Breast epithelium (tissue), 4 donors: ENCODE measurements around the gene RNU11. TPM values are rescaled to one million over a fixed set of nuclear protein-coding genes. Genes with fewer than 3 reads are reported as not detected.
"Not testable (repeated sequence)": the region's sequence is repeated elsewhere in the genome, so short reads cannot be mapped to it uniquely, and the experiment has no call there.

Experiments
- DNase-seq, 2 donors: peaks; one replicate each; pipeline ENCODE4 v3.0.0-alpha.2; 2019; ENCODE audit warnings: low spot score in 2 of 2
- H3K27ac ChIP-seq, 2 donors: fragments of 200-600 bp; sonication (generic) in 1 of 2; one replicate each; pipeline ENCODE4 v1.5.1; 2016 to 2019; ENCODE audit warnings: mild to moderate bottlenecking in 1 of 2
- H3K27me3 ChIP-seq, 2 donors: fragments of 200-600 bp; sonication (generic) in 1 of 2; one replicate each; pipeline versions ENCODE4 v1.5.1 to v1.6.0; 2017 to 2019; ENCODE audit warnings: control low read depth in 1 of 2, mild to moderate bottlenecking in 1 of 2
- H3K36me3 ChIP-seq: fragments of 200-600 bp; one replicate; pipeline ENCODE4 v1.5.1; 2019
- H3K4me1 ChIP-seq, 2 donors: fragments of 200-600 bp; sonication (generic); one replicate each; pipeline ENCODE4 v1.5.1; 2016 to 2019; ENCODE audit warnings: control low read depth in 1 of 2
- H3K4me3 ChIP-seq, 3 donors: fragments of 200-600 bp; sonication (generic); 1 replicate in 2 of 3; 2 replicates in 1 of 3; pipeline ENCODE4 v1.5.1; 2016 to 2019; ENCODE audit warnings: mild to moderate bottlenecking in 3 of 3, moderate library complexity in 2 of 3
- H3K9me3 ChIP-seq, 2 donors: fragments of 200-600 bp; sonication (generic) in 1 of 2; one replicate each; pipeline ENCODE4 v1.5.1; 2016 to 2019; ENCODE audit warnings: control low read depth in 1 of 2
- POLR2A ChIP-seq: fragments of 450-650 bp; IDR thresholded peaks from one replicate; pipeline ENCODE4 v1.6.1; 2016; ENCODE audit warnings: antibody characterized with exemption, mild to moderate bottlenecking, moderate library complexity
- POLR2AphosphoS5 ChIP-seq, 3 donors: sonication (generic); formaldehyde crosslinking; IDR thresholded peaks; one replicate each; pipeline ENCODE4 v1.6.1; 2017; ENCODE audit warnings: antibody characterized with exemption in 3 of 3
- intact Hi-C: fragments of 100-400 bp; cut with DNase I; formaldehyde crosslinking; loops from one replicate; pipeline ENCODE4 v1.15.1; 2023; ENCODE audit warnings: low total_unique reads
- total RNA-seq, 3 donors: library from RNA; depleted of rRNA; stranded (reverse); fragments of >200 nt; gene quantifications; one replicate each; pipeline ENCODE4 v1.1.0, GENCODE V29; 2016
- TF ChIP-seq, protein P1 (sequence below), 3 donors: fragments of 450-650 bp; IDR thresholded peaks; one replicate each; pipeline ENCODE4 v1.5.1; 2016 to 2017; ENCODE audit warnings: antibody characterized with exemption in 3 of 3, mild to moderate bottlenecking in 3 of 3, moderate library complexity in 3 of 3

The RNU11 gene
- total RNA-seq, 3 donors from 2014 or later, result not detected

DNA sequence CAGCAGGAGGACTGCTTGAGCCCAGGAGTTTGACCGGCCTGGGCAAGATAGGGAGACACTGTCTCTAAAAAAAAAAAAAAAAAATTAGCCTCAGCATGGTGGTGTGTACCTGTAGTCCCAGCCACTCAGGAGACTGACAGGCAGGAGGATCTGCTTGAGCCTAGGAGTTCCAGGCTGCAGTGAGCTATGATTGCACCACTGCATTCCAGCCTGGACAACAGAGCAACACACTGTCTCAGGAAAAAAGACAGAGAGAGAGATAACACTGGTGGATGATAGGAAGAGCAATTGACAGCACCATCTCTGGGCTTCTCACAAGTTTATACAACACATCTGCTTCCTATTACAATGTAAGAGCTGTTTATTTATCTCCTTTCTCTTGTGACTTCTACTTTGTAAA, 2.4 kb upstream of the RNU11 start:
- TF ChIP-seq POLR2A, result no peak
- TF ChIP-seq, protein P1, sequence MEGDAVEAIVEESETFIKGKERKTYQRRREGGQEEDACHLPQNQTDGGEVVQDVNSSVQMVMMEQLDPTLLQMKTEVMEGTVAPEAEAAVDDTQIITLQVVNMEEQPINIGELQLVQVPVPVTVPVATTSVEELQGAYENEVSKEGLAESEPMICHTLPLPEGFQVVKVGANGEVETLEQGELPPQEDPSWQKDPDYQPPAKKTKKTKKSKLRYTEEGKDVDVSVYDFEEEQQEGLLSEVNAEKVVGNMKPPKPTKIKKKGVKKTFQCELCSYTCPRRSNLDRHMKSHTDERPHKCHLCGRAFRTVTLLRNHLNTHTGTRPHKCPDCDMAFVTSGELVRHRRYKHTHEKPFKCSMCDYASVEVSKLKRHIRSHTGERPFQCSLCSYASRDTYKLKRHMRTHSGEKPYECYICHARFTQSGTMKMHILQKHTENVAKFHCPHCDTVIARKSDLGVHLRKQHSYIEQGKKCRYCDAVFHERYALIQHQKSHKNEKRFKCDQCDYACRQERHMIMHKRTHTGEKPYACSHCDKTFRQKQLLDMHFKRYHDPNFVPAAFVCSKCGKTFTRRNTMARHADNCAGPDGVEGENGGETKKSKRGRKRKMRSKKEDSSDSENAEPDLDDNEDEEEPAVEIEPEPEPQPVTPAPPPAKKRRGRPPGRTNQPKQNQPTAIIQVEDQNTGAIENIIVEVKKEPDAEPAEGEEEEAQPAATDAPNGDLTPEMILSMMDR (IDR thresholded peaks at IDR 0.05), result no peak
- no peak for TF ChIP-seq POLR2AphosphoS5 (IDR thresholded peaks at IDR 0.05)
- Histone ChIP-seq H3K36me3 (no peaks in the 10 kb centered on the region), H3K4me3 (no peak overlapping the region), H3K27ac (no peak overlapping the region), H3K9me3 (no peaks in the 10 kb centered on the region), H3K4me1 (peaks cover 4 to 14% of the 10 kb centered on the region in 2 donors), H3K27me3 (no peaks in the 10 kb centered on the region)
- DNase-seq, result no peak
- intact Hi-C loops, result no loop called here

DNA sequence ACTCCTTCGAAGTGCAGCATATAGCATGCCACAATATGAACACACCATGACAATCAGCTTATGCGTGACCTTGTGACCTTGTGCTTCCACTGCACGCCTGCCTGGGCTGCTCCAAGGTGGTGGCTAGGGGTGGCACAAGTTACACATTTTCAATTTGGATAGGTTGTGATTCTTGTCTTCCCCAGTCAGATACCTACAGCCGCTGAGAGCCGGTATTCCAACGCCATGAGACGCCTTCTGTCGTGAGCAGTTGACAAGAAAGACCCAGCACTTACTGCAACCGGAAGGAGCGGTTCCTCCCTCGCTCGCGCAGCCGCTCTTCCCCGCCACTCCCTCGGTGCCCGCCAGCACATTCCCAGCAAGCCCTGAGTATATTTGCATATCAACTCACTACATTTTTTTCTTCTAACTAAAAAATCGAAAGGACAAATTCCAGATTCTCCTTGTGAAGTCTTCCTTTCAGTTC, 359 bp upstream of the RNU11 start:
- Histone ChIP-seq H3K9me3 (no peaks in the 10 kb centered on the region), H3K27me3 (no peaks in the 10 kb centered on the region), H3K4me3 (peak overlapping the region; percentile 36 to 70 (median 48)), H3K27ac (peak overlapping the region; percentile 92 to 95), H3K4me1 (peaks cover 4 to 6% of the 10 kb centered on the region in 2 donors), H3K36me3 (no peaks in the 10 kb centered on the region)
- intact Hi-C loops, result no loop called here
- peak; percentile 91 for DNase-seq
- TF ChIP-seq, protein P1 (IDR thresholded peaks at IDR 0.05), result no peak
- TF ChIP-seq POLR2A, result no peak
- TF ChIP-seq POLR2AphosphoS5 (IDR thresholded peaks at IDR 0.05), result no peak

DNA sequence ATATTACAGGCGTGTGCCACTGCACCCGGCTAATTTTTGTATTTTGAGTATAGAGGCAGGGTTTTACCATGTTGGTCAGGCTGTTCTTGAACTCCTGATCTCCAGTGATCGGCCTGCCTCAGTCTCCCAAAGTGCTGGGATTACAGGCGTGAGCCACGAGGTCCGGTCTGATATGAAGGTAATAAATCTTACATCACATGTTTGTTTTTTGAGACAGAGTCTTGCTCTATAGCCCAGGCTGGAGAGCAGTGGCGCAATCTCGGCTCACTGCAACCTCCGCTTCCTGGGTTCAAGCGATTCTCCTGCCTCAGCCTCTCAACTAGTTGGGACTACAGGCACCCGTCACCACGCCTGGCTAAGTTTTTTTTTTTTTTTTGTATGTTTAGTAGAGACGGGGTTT, 4.7 kb downstream of the RNU11 start:
- intact Hi-C loops, H3K36me3 ChIP-seq: not testable (repeated sequence)

DNA sequence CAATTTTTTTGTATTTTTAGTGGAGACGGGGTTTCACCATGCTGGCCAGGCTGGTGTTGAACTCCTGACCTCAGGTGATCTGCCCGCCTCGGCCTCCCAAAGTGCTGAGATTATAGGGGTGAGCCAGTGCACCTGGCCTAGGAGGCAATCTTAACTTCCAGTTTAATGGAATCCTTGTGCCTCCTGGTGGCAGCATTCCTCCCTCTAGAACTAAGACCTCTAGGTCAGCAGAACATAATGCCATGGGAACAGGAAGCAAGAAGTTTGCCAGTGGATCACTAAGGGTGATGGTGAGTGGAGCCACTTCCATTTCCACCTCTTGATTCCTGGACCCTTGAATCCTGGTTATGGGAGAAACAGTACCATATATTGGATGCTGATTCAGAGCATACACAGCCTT, 5.5 kb downstream of the RNU11 start:
- intact Hi-C loops, H3K4me3 ChIP-seq, H3K27ac ChIP-seq, H3K27me3 ChIP-seq, H3K36me3 ChIP-seq, DNase-seq, H3K9me3 ChIP-seq, H3K4me1 ChIP-seq: not testable (repeated sequence)
- TF ChIP-seq, protein P1 (IDR thresholded peaks at IDR 0.05), result peak in 2 of 3 donors; percentile 9 to 21

More for the DNA sequence above, 4.7 kb downstream of the RNU11 start:
- DNase-seq, H3K27ac ChIP-seq, H3K9me3 ChIP-seq, H3K4me1 ChIP-seq, H3K27me3 ChIP-seq, H3K4me3 ChIP-seq: not testable (repeated sequence)

DNA sequence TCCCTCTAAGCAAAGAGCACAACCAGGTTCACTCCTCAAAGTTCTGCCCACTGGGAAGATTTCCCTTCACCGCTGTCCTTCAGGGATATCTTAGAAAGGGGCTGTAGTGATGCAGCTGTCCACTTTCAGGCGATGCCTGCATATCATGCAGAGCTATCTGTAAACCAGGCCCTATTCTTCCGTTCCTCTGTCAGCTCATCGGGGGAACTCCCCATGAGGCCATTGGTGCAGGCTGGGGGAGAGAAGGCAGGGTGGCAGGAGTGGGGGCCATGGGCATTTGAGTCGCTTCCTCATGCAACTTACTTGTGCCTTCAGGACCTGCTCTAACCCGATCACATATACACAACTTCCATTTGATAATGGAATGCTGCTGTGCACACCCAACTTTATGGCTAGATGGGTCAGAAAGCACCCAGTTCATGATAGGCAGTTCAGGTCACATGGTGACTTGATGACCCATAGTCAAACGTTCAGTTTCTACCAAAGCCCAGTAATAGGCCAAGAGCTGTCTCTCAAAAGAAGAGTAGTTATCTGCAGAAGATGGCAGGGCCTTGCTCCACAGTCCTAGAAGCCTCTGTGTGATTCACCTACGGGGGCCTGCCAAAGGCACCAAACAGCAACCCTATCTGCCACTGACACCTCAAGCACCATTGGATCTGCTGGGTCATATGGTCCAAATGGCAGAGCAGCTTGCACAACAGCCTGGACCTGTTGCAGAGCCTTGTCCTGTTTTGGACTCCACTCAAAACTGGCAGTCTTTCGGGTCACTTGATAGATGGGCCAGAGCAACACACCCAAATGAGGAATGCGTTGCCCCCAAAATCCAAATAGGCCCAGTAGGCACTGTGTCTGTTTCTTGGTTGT, 7.3 kb downstream of the RNU11 start:
- H3K27me3 ChIP-seq, H3K4me3 ChIP-seq, intact Hi-C loops, H3K36me3 ChIP-seq, H3K27ac ChIP-seq, H3K9me3 ChIP-seq, DNase-seq, H3K4me1 ChIP-seq: not testable (repeated sequence)

DNA sequence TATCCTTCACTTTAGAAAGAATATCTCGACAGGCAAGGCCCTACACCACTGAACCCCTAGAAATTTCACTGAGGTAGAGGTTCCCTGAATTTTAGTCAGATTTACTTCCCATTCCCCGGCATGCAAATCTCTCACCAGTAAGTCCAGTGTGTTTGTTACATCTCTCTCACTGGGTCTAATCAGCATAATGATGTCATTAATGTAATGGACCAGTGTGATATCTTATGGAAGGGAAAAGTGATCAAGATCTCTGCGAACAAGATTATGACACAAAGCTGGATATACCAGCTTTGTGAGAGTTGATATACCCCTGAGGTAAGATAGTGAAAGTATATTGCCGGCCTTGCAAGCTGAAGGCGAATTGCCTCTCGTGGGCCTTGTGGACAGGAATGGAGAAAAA, 7.9 kb downstream of the RNU11 start:
- DNase-seq, result no peak
- Histone ChIP-seq H3K27ac (no peak overlapping the region), H3K4me1 (no peaks in the 10 kb centered on the region), H3K9me3 (no peaks in the 10 kb centered on the region), H3K4me3 (no peak overlapping the region), H3K27me3 (no peaks in the 10 kb centered on the region), H3K36me3 (no peaks in the 10 kb centered on the region)
- TF ChIP-seq POLR2AphosphoS5 (IDR thresholded peaks at IDR 0.05), result no peak
- intact Hi-C loops, result no loop called here
